HG03175 (cell line): ENCODE data around the gene HEATR5A.
"Not testable (repeated sequence)": the region's sequence is repeated elsewhere in the genome, so short reads cannot be mapped to it uniquely, and the experiment has no call there.

Experiments
- ATAC-seq: cut with Tn5 transposase; IDR thresholded peaks from one replicate; pipeline ENCODE4 v1.9.1; 2021; ENCODE audit warnings: mild to moderate bottlenecking, moderate library complexity; ENCODE audit not compliant: unreplicated experiment

The HEATR5A gene

GRCh38 chr14:31420319-31421111 is at the start of gene HEATR5A:
TSS of gene HEATR5A (minus strand) at chr14:31420550. CDS start at chr14:31402975, 17,575 bp downstream.
- ATAC-seq: peak; percentile 98

- no peak for ATAC-seq
These were observed 46.2 kb upstream of the HEATR5A start for GRCh38 chr14:31466554-31466953.

- ATAC-seq: no peak
These were observed 44.8 kb upstream of the HEATR5A start for GRCh38 chr14:31465111-31465510.

- not testable (repeated sequence) for ATAC-seq
These were observed 42.1 kb upstream of the HEATR5A start for GRCh38 chr14:31462450-31462849.

- ATAC-seq: no peak
These were observed 41.2 kb upstream of the HEATR5A start for GRCh38 chr14:31461545-31461944.

- peak; percentile 1 for ATAC-seq
These were observed 37.6 kb upstream of the HEATR5A start for GRCh38 chr14:31457665-31458659.

- peak; percentile 98 for ATAC-seq
These were observed 36.7 kb upstream of the HEATR5A start, which contains the start of gene DTD2 for GRCh38 chr14:31456841-31457664. TSS of gene DTD2 (minus strand) at chr14:31457506. CDS start at chr14:31457393, 113 bp downstream.

- ATAC-seq: peak; percentile 80
These were observed 29.7 kb upstream of the HEATR5A start for GRCh38 chr14:31449971-31450610.

GRCh38 chr14:31449136-31449535 is 28.8 kb upstream of the HEATR5A start:
- no peak for ATAC-seq

- no peak for ATAC-seq
These were observed 25.4 kb upstream of the HEATR5A start for GRCh38 chr14:31445703-31446102.

- no peak for ATAC-seq
These were observed 21.9 kb upstream of the HEATR5A start for GRCh38 chr14:31442284-31442683.

- ATAC-seq: no peak
These were observed 21.1 kb upstream of the HEATR5A start for GRCh38 chr14:31441273-31442111.

- ATAC-seq: no peak
These were observed 19.9 kb upstream of the HEATR5A start for GRCh38 chr14:31440280-31440679.

GRCh38 chr14:31439561-31439960 is 19.2 kb upstream of the HEATR5A start:
- no peak for ATAC-seq

GRCh38 chr14:31437045-31437691 is 16.8 kb upstream of the HEATR5A start:
- not testable (repeated sequence) for ATAC-seq

- ATAC-seq: no peak
These were observed 14.9 kb upstream of the HEATR5A start for GRCh38 chr14:31435276-31435675.

GRCh38 chr14:31430634-31431264 is 10.4 kb upstream of the HEATR5A start:
- no peak for ATAC-seq

GRCh38 chr14:31429791-31430190 is 9.4 kb upstream of the HEATR5A start:
- ATAC-seq: no peak
